Measurements from ENCODE around the gene GRXCR1.

DNA sequence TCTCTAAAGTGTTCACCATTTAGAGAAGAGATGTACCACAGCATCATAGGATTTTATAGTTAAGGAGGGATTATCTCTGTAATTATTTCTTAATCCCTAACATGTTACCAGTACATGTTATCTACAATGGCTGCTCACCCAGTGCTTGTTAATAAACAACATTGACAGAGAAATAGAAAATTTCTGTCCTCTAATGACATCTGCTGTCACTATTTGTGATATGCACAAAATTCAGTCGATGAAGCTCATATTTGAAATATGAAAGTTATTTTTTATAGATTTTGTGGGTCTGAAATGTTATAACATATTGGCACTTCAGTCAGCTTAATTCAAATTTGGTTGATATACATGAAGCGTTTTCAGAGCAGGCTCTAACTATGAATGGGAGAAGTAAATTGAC is 48.8 kb upstream of the GRXCR1 start:
- TF ChIP-seq CEBPB (IDR thresholded peaks at IDR 0.05; ENCODE audit: low read depth, low read length) (no peak), RCOR1 (IDR thresholded peaks at IDR 0.05; ENCODE audit: insufficient replicate concordance, low read length) (no peak), POLR2A (IDR thresholded peaks at IDR 0.05; ENCODE audit: low read depth, low read length) (no peak), RFX5 (IDR thresholded peaks at IDR 0.05; ENCODE audit: low read depth, low read length) (no peak), CHD1 (IDR thresholded peaks at IDR 0.05; ENCODE audit: low read depth, low read length) (no peak), MAFK (IDR thresholded peaks at IDR 0.05; ENCODE audit: low read depth, low read length) (no peak), BHLHE40 (IDR thresholded peaks at IDR 0.05; ENCODE audit: low read depth, low read length) (no peak)
- TF ChIP-seq, protein P1, sequence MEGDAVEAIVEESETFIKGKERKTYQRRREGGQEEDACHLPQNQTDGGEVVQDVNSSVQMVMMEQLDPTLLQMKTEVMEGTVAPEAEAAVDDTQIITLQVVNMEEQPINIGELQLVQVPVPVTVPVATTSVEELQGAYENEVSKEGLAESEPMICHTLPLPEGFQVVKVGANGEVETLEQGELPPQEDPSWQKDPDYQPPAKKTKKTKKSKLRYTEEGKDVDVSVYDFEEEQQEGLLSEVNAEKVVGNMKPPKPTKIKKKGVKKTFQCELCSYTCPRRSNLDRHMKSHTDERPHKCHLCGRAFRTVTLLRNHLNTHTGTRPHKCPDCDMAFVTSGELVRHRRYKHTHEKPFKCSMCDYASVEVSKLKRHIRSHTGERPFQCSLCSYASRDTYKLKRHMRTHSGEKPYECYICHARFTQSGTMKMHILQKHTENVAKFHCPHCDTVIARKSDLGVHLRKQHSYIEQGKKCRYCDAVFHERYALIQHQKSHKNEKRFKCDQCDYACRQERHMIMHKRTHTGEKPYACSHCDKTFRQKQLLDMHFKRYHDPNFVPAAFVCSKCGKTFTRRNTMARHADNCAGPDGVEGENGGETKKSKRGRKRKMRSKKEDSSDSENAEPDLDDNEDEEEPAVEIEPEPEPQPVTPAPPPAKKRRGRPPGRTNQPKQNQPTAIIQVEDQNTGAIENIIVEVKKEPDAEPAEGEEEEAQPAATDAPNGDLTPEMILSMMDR (conservative IDR thresholded peaks at IDR 0.05; ENCODE audit: low read depth, low read length) = no peak

Measured in IMR-90 (cell line).